GM12878 (cell line): ENCODE data around the gene EEF1AKMT3. TPM values are rescaled to one million over a fixed set of nuclear protein-coding genes. Genes with fewer than 3 reads are reported as not detected.

Experiments
- ATAC-seq: fragments of 200-7000 bp; cut with Tn5 transposase; 3 replicates; pipeline ENCODE4 v1.9.1; 2020; ENCODE audit warnings: mild to moderate bottlenecking, moderate library complexity
- BruUV-seq: library from RNA; stranded (reverse); fragments of 400-500 nt; replicated peaks from 2 replicates; lab custom pipeline; 2021; lab: Mats Ljungman, UMichigan
- CTCF ChIA-PET: fragments of 300-600 bp; sonication (Branson Sonifier 250); formaldehyde crosslinking; extraction: SDS; loops from one replicate; lab custom pipeline; 2021; ENCODE audit warnings: inconsistent platforms; lab: Yijun Ruan, JAX
- POLR2A ChIA-PET: fragments of 350-600 bp; formaldehyde crosslinking; extraction: SDS; loops from one replicate; lab custom pipeline; 2021; ENCODE audit warnings: inconsistent platforms; lab: Charles Lee
- RAD21 ChIA-PET: fragments of 300-600 bp; sonication (Branson Sonifier 250); formaldehyde crosslinking; loops from one replicate; lab custom pipeline; 2023; ENCODE audit warnings: antibody characterized with exemption; ENCODE audit not compliant: unreplicated experiment; lab: Charles Lee
- SMC1A ChIA-PET: fragments of 300-600 bp; sonication (Branson Sonifier 250); formaldehyde crosslinking; loops from one replicate; lab custom pipeline; 2023; ENCODE audit not compliant: unreplicated experiment, uncharacterized antibody; lab: Charles Lee
- DNase-seq: peaks from one replicate; pipeline ENCODE4 v3.0.0-alpha.2; 2011; ENCODE audit warnings: low read depth, low spot score
- FAIRE-seq: peaks from 3 replicates; lab custom pipeline; 2011; peaks lifted over from hg19 to GRCh38; lab: Jason Lieb, UNC
- H2AFZ ChIP-seq: 2 replicates; pipeline ENCODE4 v1.6.0; 2011; ENCODE audit warnings: low read depth, low read length, control low read depth; ENCODE audit not compliant: control insufficient read depth
- H3K27ac ChIP-seq: 2 replicates; pipeline ENCODE4 v1.5.1; 2011; ENCODE audit warnings: control low read depth; ENCODE audit not compliant: control insufficient read depth, insufficient read depth
- H3K27me3 ChIP-seq, 2 experiments: replicated peaks in 1 of 2; 2 replicates each; pipeline versions ENCODE4 v1.6.0 to v1.6.1; 2011; ENCODE audit warnings: low read length in 1 of 2; ENCODE audit not compliant: control insufficient read depth in 2 of 2, insufficient read depth in 2 of 2
- H3K36me3 ChIP-seq, 2 experiments: 2 replicates each; pipeline ENCODE4 v1.5.1; 2011; ENCODE audit warnings: low read length in 1 of 2; ENCODE audit not compliant: control insufficient read depth in 2 of 2, insufficient read depth in 2 of 2
- H3K4me1 ChIP-seq: 2 replicates; pipeline ENCODE4 v1.6.1; 2011; ENCODE audit warnings: mild to moderate bottlenecking, low read length, moderate library complexity, mixed read lengths; ENCODE audit not compliant: control insufficient read depth, insufficient read depth
- H3K4me2 ChIP-seq: 2 replicates; pipeline ENCODE4 v1.6.0; 2011; ENCODE audit warnings: control low read depth; ENCODE audit not compliant: control insufficient read depth, insufficient read depth
- H3K4me3 ChIP-seq: fragments of 200-600 bp; sonication (generic); 2 replicates; pipeline ENCODE4 v1.5.1; 2016
- H3K79me2 ChIP-seq: 2 replicates; pipeline ENCODE4 v1.6.0; 2011; ENCODE audit warnings: low read length; ENCODE audit not compliant: control insufficient read depth, insufficient read depth
- H3K9ac ChIP-seq: 2 replicates; pipeline ENCODE4 v1.8.0; 2011; ENCODE audit warnings: low read length, control low read depth, mixed read lengths; ENCODE audit not compliant: control insufficient read depth, insufficient read depth
- H3K9me3 ChIP-seq: replicated peaks from 3 replicates; pipeline ENCODE4 v1.5.1; 2011; ENCODE audit warnings: mild to moderate bottlenecking, low read length; ENCODE audit not compliant: control insufficient read depth, insufficient read depth
- H4K20me1 ChIP-seq: 2 replicates; pipeline ENCODE4 v1.6.0; 2011; ENCODE audit not compliant: control insufficient read depth, insufficient read depth
- CEBPZ ChIP-seq: fragments of 150-350 bp; IDR thresholded peaks from 2 replicates; pipeline ENCODE4 v1.6.1; 2016; ENCODE audit warnings: low read depth, low read length
- EGR1 ChIP-seq, 2 experiments: IDR thresholded peaks; 1 replicate in 1 of 2; 2 replicates in 1 of 2; pipeline ENCODE4 v1.6.1; 2011 to 2012; ENCODE audit warnings: low read depth in 2 of 2, low read length in 2 of 2, borderline replicate concordance in 1 of 2, mild to moderate bottlenecking in 1 of 2, moderate library complexity in 1 of 2
- EZH2 ChIP-seq: IDR thresholded peaks from 2 replicates; pipeline ENCODE4 v1.6.1; 2012; ENCODE audit warnings: low read depth, mild to moderate bottlenecking, control low read depth, inconsistent platforms, low read length, borderline replicate concordance; ENCODE audit not compliant: control insufficient read depth
- IRF4 ChIP-seq: IDR thresholded peaks from 2 replicates; pipeline ENCODE4 v1.6.1; 2011; ENCODE audit warnings: low read depth, low read length
- MEF2A ChIP-seq: IDR thresholded peaks from 2 replicates; pipeline ENCODE4 v1.6.1; 2011; ENCODE audit warnings: low read depth, mild to moderate bottlenecking, low read length, moderate library complexity; ENCODE audit not compliant: insufficient read depth
- MXI1 ChIP-seq: fragments of 150-350 bp; IDR thresholded peaks from 2 replicates; pipeline ENCODE4 v1.6.1; 2011; ENCODE audit warnings: low read depth, mild to moderate bottlenecking, inconsistent platforms, low read length, improper control_type of control experiment
- NFYB ChIP-seq: IDR thresholded peaks from 2 replicates; pipeline ENCODE4 v1.6.1; 2011; ENCODE audit warnings: low read depth, mild to moderate bottlenecking, low read length, improper control_type of control experiment, moderate library complexity; ENCODE audit not compliant: insufficient read depth
- NKRF ChIP-seq: fragments of 450-650 bp; conservative IDR thresholded peaks from 2 replicates; pipeline ENCODE4 v1.6.1; 2017; ENCODE audit warnings: mild to moderate bottlenecking, moderate library complexity
- POLR2A ChIP-seq: IDR thresholded peaks from 2 replicates; pipeline ENCODE4 v1.6.1; 2011; ENCODE audit warnings: low read depth, mild to moderate bottlenecking, low read length
- POLR2AphosphoS5 ChIP-seq: IDR thresholded peaks from 2 replicates; pipeline ENCODE4 v1.6.1; 2011; ENCODE audit warnings: mild to moderate bottlenecking, low read length, inconsistent platforms
- SMAD5 ChIP-seq: IDR thresholded peaks from 2 replicates; pipeline ENCODE4 v1.6.1; 2016; ENCODE audit warnings: antibody characterized with exemption, low read depth
- SP1 ChIP-seq: IDR thresholded peaks from one replicate; pipeline ENCODE4 v1.6.1; 2011; ENCODE audit warnings: low read depth, low read length
- SREBF2 ChIP-seq: IDR thresholded peaks from 2 replicates; pipeline ENCODE4 v1.6.1; 2012; ENCODE audit warnings: mild to moderate bottlenecking, low read length
- SRF ChIP-seq, 2 experiments: IDR thresholded peaks; 2 replicates each; pipeline ENCODE4 v1.6.1; 2011; ENCODE audit warnings: low read depth in 2 of 2, low read length in 2 of 2, mild to moderate bottlenecking in 1 of 2, moderate library complexity in 1 of 2
- YBX1 ChIP-seq: fragments of 450-650 bp; IDR thresholded peaks from 2 replicates; pipeline ENCODE4 v1.6.1; 2016; ENCODE audit warnings: antibody characterized with exemption
- ZNF24 ChIP-seq: fragments of 450-650 bp; IDR thresholded peaks from 2 replicates; pipeline ENCODE4 v1.6.1; 2017; ENCODE audit warnings: antibody characterized with exemption, mild to moderate bottlenecking
- ZNF384 ChIP-seq: IDR thresholded peaks from 2 replicates; pipeline ENCODE4 v1.6.1; 2012; ENCODE audit warnings: low read depth, mild to moderate bottlenecking, low read length, improper control_type of control experiment, borderline replicate concordance
- WGBS: methylation state at CpG from one replicate; pipeline ENCODE4 v1.1.6; 2016; ENCODE audit warnings: low lambda C conversion rate; ENCODE audit not compliant: insufficient replicate concordance, insufficient coverage; ENCODE audit errors: missing lambda C conversion rate; 5-methylcytosine and 5-hydroxymethylcytosine counted together
- in situ Hi-C: fragments of 300-500 bp; cut with MboI; formaldehyde crosslinking; loops from 9 replicates; pipeline ENCODE4 v1.14.3; 2018; ENCODE audit warnings: mixed read lengths
- intact Hi-C: fragments of 100-400 bp; cut with micrococcal nuclease; formaldehyde crosslinking; loops from one replicate; pipeline ENCODE4 v1.14.2; 2022; ENCODE audit not compliant: unreplicated experiment
- polyA plus RNA-seq, 11 experiments: library from polyadenylated mRNA; depleted of rRNA in 4 of 11; unstranded in 6 of 11; stranded (reverse) in 5 of 11; fragments of >200 nt; fragmentation: Nextera tagmentation in 4 of 11; fragmentation: Illumina TruSeq in 1 of 11; extraction: Ambion mirVana in 4 of 11; extraction: Trizol in 1 of 11; gene quantifications; 1 replicate in 1 of 11; 2 replicates in 10 of 11; pipeline versions ENCODE4 v1.2.1 to v1.2.3, GENCODE V29; 2011 to 2016; ENCODE audit warnings: inconsistent platforms in 2 of 11, missing spikeins in 2 of 11, low read depth in 1 of 11
- total RNA-seq, 4 experiments: library from RNA; depleted of rRNA in 3 of 4; stranded (reverse); fragments of >200 nt in 3 of 4; fragmentation: Illumina TruSeq in 1 of 4; extraction: Trizol in 1 of 4; gene quantifications; 2 replicates each; pipeline versions ENCODE4 v1.2.1 to v1.2.3, GENCODE V29; 2013 to 2021
- TF ChIP-seq, protein P1 (sequence below): IDR thresholded peaks from 2 replicates; pipeline ENCODE4 v1.6.1; 2012; ENCODE audit warnings: low read depth, low read length, improper control_type of control experiment

EEF1AKMT3 gene
- total and polyA plus RNA-seq, 10 of the 15 experiments (the other 5 are each of a cell fraction or from before 2014, with no cell fraction given) = 1.2 to 8.2 (median 3.5) TPM

DNA sequence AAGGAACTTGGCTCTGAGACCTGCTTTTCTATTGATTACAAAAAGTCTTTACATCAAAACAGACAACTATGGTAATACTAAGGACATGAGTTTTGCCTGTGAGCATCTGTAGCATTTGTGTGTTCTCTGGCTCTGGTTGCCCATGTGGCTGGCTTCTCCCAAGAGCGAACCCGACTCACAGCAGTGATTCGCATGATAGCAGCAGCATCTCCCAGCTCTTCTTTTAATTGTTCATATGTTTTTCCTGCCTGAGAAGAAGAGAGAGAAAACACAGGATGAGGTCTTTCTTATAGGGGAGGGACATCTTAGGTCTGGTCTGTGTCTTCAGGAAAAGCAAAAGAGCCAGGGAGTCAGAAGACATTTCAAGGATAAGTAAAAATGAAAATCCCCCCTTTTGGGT lies 28.6 kb downstream of the EEF1AKMT3 start (continued):
- no peak for TF ChIP-seq NKRF
- no peak for TF ChIP-seq CEBPZ
- TF ChIP-seq ZNF384 = no peak
- TF ChIP-seq, all 136 proteins: peak for 0

GRCh38 chr12:57802607-57803006 lies 30.2 kb downstream of the EEF1AKMT3 start:
- no peaks in the 10 kb centered on the region for H4K20me1 ChIP-seq
- WGBS = 78% methylated on average over 1 of the region's 1 CpG
- no TSS peak for BruUV-seq
- no peak overlapping the region for H3K27ac ChIP-seq
- H3K9me3 ChIP-seq = no peaks in the 10 kb centered on the region
- DNase-seq (no peak), ATAC-seq (no peak), FAIRE-seq (no peak)
- H3K79me2 ChIP-seq = no peaks in the 10 kb centered on the region
- ChIA-PET SMC1A (interaction anchor here (1.0 to 3.1 kb wide), 9 partner anchors 8 to 101 kb away, joined by 3 to 22 read pairs (median 6); no protein-coding TSS in a partner anchor), RAD21 (interaction anchor here (1.2 to 2.5 kb wide), 5 partner anchors 94 to 112 kb away, joined by 3 to 14 read pairs (median 8); no protein-coding TSS in a partner anchor), CTCF (interaction anchor here (0.6 to 9.5 kb wide), 28 partner anchors 9 to 367 kb away, joined by 3 to 87 read pairs (median 4); partner anchors contain the start of genes AVIL and TSFM), POLR2A (no interaction called here)
- no peaks in the 10 kb centered on the region for H3K4me1 ChIP-seq
- no peak overlapping the region for H3K9ac ChIP-seq
- H3K4me3 ChIP-seq = no peak overlapping the region
- H3K36me3 ChIP-seq = peaks cover 0 to 10% of the 10 kb centered on the region in 2 experiments; a peak in 3 of 4 replicates
- in situ Hi-C loops (no loop called here), intact Hi-C loops (loop anchor here (1.0 kb wide), 1 partner anchor 103 kb away; no protein-coding TSS in a partner anchor)
- H3K4me2 ChIP-seq = no peak overlapping the region
- no peak overlapping the region for H2AFZ ChIP-seq
- no peaks in the 10 kb centered on the region for H3K27me3 ChIP-seq
- no peak for TF ChIP-seq NFYB
- no peak for TF ChIP-seq YBX1
- TF ChIP-seq SP1 = no peak
- no peak for TF ChIP-seq ZNF384
- TF ChIP-seq SREBF2 = no peak
- no peak for TF ChIP-seq EGR1 (IDR thresholded peaks at IDR 0.05; ENCODE audit: borderline replicate concordance in 1 of 2, low read depth in 2 of 2, low read length in 2 of 2)
- no peak for TF ChIP-seq POLR2AphosphoS5
- no peak for TF ChIP-seq POLR2A
- no peak for TF ChIP-seq SMAD5
- TF ChIP-seq ZNF24 = no peak
- TF ChIP-seq SRF (IDR thresholded peaks at IDR 0.05; ENCODE audit: low read depth in 2 of 2, low read length in 2 of 2) = no peak
- TF ChIP-seq IRF4 = no peak
- no peak for TF ChIP-seq EZH2
- no peak for TF ChIP-seq MXI1
- no peak for TF ChIP-seq MEF2A
- TF ChIP-seq, protein P1, sequence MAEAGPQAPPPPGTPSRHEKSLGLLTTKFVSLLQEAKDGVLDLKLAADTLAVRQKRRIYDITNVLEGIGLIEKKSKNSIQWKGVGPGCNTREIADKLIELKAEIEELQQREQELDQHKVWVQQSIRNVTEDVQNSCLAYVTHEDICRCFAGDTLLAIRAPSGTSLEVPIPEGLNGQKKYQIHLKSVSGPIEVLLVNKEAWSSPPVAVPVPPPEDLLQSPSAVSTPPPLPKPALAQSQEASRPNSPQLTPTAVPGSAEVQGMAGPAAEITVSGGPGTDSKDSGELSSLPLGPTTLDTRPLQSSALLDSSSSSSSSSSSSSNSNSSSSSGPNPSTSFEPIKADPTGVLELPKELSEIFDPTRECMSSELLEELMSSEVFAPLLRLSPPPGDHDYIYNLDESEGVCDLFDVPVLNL = no peak
